ENCODE data around the gene YES1.

YES1 gene

GRCh38 chr18:825891-826585 is 14.0 kb upstream of the YES1 start:
- ChIA-PET POLR2A (no interaction called here), CTCF (interaction anchor here (1.0 to 3.9 kb wide), 6 partner anchors 9 to 202 kb away, joined by 4 to 18 read pairs (median 6); no protein-coding TSS in a partner anchor)
- no peaks in the 10 kb centered on the region for H3K36me3 ChIP-seq (ENCODE audit: control insufficient read depth in 4 of 4, insufficient read depth in 4 of 4, low read length in 3 of 4)
- 100% methylated on average over 1 of the region's 6 CpGs for WGBS (ENCODE audit: insufficient coverage)
- no peak for DNase-seq
- H3K27ac ChIP-seq (ENCODE audit: insufficient read depth in 1 of 2, low read depth in 1 of 2, low read length in 2 of 2, poor library complexity in 1 of 2, severe bottlenecking in 2 of 2) = no peak overlapping the region
- no peaks in the 10 kb centered on the region for H3K9me3 ChIP-seq (ENCODE audit: control extremely low read depth in 1 of 5, control insufficient read depth in 4 of 5, insufficient read depth in 2 of 5, low read depth in 1 of 5, low read length in 4 of 5)
- no peaks in the 10 kb centered on the region for H3K27me3 ChIP-seq (replicated peaks in 2 of 5; ENCODE audit: control insufficient read depth in 4 of 5, insufficient read depth in 5 of 5, low read length in 4 of 5)
- no peak overlapping the region for H3K4me3 ChIP-seq (ENCODE audit: control insufficient read depth in 1 of 7, extremely low read depth in 1 of 7, insufficient read depth in 4 of 7, low read depth in 2 of 7, low read length in 6 of 7)
- peaks cover 8 to 17% (median 13%) of the 10 kb centered on the region in 4 experiments for H3K4me1 ChIP-seq (ENCODE audit: control extremely low read depth in 1 of 4, control insufficient read depth in 4 of 4, insufficient read depth in 4 of 4, low read length in 3 of 4)

- H3K27ac ChIP-seq (ENCODE audit: insufficient read depth in 1 of 2, low read depth in 1 of 2, low read length in 2 of 2, poor library complexity in 1 of 2, severe bottlenecking in 2 of 2) = no peak overlapping the region
- ChIA-PET POLR2A (no interaction called here), CTCF (interaction anchor here (0.7 to 3.9 kb wide), 3 partner anchors 10 to 196 kb away, joined by 3 to 18 read pairs (median 9); no protein-coding TSS in a partner anchor)
- H3K4me3 ChIP-seq (ENCODE audit: control insufficient read depth in 1 of 7, extremely low read depth in 1 of 7, insufficient read depth in 4 of 7, low read depth in 2 of 7, low read length in 6 of 7) = no peak overlapping the region
- H3K9me3 ChIP-seq (ENCODE audit: control extremely low read depth in 1 of 5, control insufficient read depth in 4 of 5, insufficient read depth in 2 of 5, low read depth in 1 of 5, low read length in 4 of 5) = no peaks in the 10 kb centered on the region
- WGBS (ENCODE audit: insufficient coverage) = 91% methylated on average over 2 of the region's 2 CpGs
- no peaks in the 10 kb centered on the region for H3K36me3 ChIP-seq (ENCODE audit: control insufficient read depth in 4 of 4, insufficient read depth in 4 of 4, low read length in 3 of 4)
- H3K27me3 ChIP-seq (replicated peaks in 2 of 5; ENCODE audit: control insufficient read depth in 4 of 5, insufficient read depth in 5 of 5, low read length in 4 of 5) = no peaks in the 10 kb centered on the region
- DNase-seq = no peak
- peaks cover 0 to 9% (median 3%) of the 10 kb centered on the region in 4 experiments for H3K4me1 ChIP-seq (ENCODE audit: control extremely low read depth in 1 of 4, control insufficient read depth in 4 of 4, insufficient read depth in 4 of 4, low read length in 3 of 4)
Observed at GRCh38 chr18:824179-824578, 12.1 kb upstream of the YES1 start.

- no peaks in the 10 kb centered on the region for H3K27me3 ChIP-seq (replicated peaks in 2 of 5; ENCODE audit: control insufficient read depth in 4 of 5, insufficient read depth in 5 of 5, low read length in 4 of 5)
Observed at GRCh38 chr18:820591-821165, 8.6 kb upstream of the YES1 start.

GRCh38 chr18:816869-817268 is 4.8 kb upstream of the YES1 start:
- WGBS (ENCODE audit: insufficient coverage) = no CpG with 5 or more reads among the region's 2 CpGs
- ChIA-PET POLR2A (interaction anchor here (0.8 kb wide), 1 partner anchor 13 kb away, joined by 3 read pairs; no protein-coding TSS in a partner anchor), CTCF (interaction anchor here (1.1 to 2.7 kb wide), 6 partner anchors 9 to 193 kb away, joined by 3 to 21 read pairs (median 4); no protein-coding TSS in a partner anchor)
- Histone ChIP-seq H3K4me1 (ENCODE audit: control extremely low read depth in 1 of 4, control insufficient read depth in 4 of 4, insufficient read depth in 4 of 4, low read length in 3 of 4) (peaks cover 14 to 48% (median 23%) of the 10 kb centered on the region in 4 experiments), H3K4me3 (ENCODE audit: control insufficient read depth in 1 of 7, extremely low read depth in 1 of 7, insufficient read depth in 4 of 7, low read depth in 2 of 7, low read length in 6 of 7) (no peak overlapping the region), H3K27ac (ENCODE audit: insufficient read depth in 1 of 2, low read depth in 1 of 2, low read length in 2 of 2, poor library complexity in 1 of 2, severe bottlenecking in 2 of 2) (no peak overlapping the region), H3K36me3 (ENCODE audit: control insufficient read depth in 4 of 4, insufficient read depth in 4 of 4, low read length in 3 of 4) (no peaks in the 10 kb centered on the region), H3K9me3 (ENCODE audit: control extremely low read depth in 1 of 5, control insufficient read depth in 4 of 5, insufficient read depth in 2 of 5, low read depth in 1 of 5, low read length in 4 of 5) (no peaks in the 10 kb centered on the region), H3K27me3 (replicated peaks in 2 of 5; ENCODE audit: control insufficient read depth in 4 of 5, insufficient read depth in 5 of 5, low read length in 4 of 5) (no peaks in the 10 kb centered on the region)
- DNase-seq = no peak

More at GRCh38 chr18:820591-821165, 8.6 kb upstream of the YES1 start:
- no peak overlapping the region for H3K27ac ChIP-seq (ENCODE audit: insufficient read depth in 1 of 2, low read depth in 1 of 2, low read length in 2 of 2, poor library complexity in 1 of 2, severe bottlenecking in 2 of 2)
- WGBS (ENCODE audit: insufficient coverage) = 17% methylated on average over 2 of the region's 4 CpGs
- no peaks in the 10 kb centered on the region for H3K9me3 ChIP-seq (ENCODE audit: control extremely low read depth in 1 of 5, control insufficient read depth in 4 of 5, insufficient read depth in 2 of 5, low read depth in 1 of 5, low read length in 4 of 5)
- no peak for DNase-seq
- no peak overlapping the region for H3K4me3 ChIP-seq (ENCODE audit: control insufficient read depth in 1 of 7, extremely low read depth in 1 of 7, insufficient read depth in 4 of 7, low read depth in 2 of 7, low read length in 6 of 7)
- no peaks in the 10 kb centered on the region for H3K36me3 ChIP-seq (ENCODE audit: control insufficient read depth in 4 of 4, insufficient read depth in 4 of 4, low read length in 3 of 4)
- ChIA-PET CTCF (interaction anchor here (0.6 to 2.8 kb wide), 9 partner anchors 9 to 92 kb away, joined by 3 to 17 read pairs (median 3); no protein-coding TSS in a partner anchor), POLR2A (no interaction called here)
- H3K4me1 ChIP-seq (ENCODE audit: control extremely low read depth in 1 of 4, control insufficient read depth in 4 of 4, insufficient read depth in 4 of 4, low read length in 3 of 4) = peaks cover 0 to 21% (median 4%) of the 10 kb centered on the region in 4 experiments

- 97% methylated on average over 3 of the region's 4 CpGs for WGBS (ENCODE audit: insufficient coverage)
- Histone ChIP-seq H3K4me1 (ENCODE audit: control extremely low read depth in 1 of 4, control insufficient read depth in 4 of 4, insufficient read depth in 4 of 4, low read length in 3 of 4) (peaks cover 15 to 48% (median 23%) of the 10 kb centered on the region in 4 experiments), H3K36me3 (ENCODE audit: control insufficient read depth in 4 of 4, insufficient read depth in 4 of 4, low read length in 3 of 4) (no peaks in the 10 kb centered on the region), H3K4me3 (ENCODE audit: control insufficient read depth in 1 of 7, extremely low read depth in 1 of 7, insufficient read depth in 4 of 7, low read depth in 2 of 7, low read length in 6 of 7) (no peak overlapping the region), H3K27ac (ENCODE audit: insufficient read depth in 1 of 2, low read depth in 1 of 2, low read length in 2 of 2, poor library complexity in 1 of 2, severe bottlenecking in 2 of 2) (no peak overlapping the region), H3K9me3 (ENCODE audit: control extremely low read depth in 1 of 5, control insufficient read depth in 4 of 5, insufficient read depth in 2 of 5, low read depth in 1 of 5, low read length in 4 of 5) (no peaks in the 10 kb centered on the region), H3K27me3 (replicated peaks in 2 of 5; ENCODE audit: control insufficient read depth in 4 of 5, insufficient read depth in 5 of 5, low read length in 4 of 5) (no peaks in the 10 kb centered on the region)
- no peak for DNase-seq
- POLR2A ChIA-PET = interaction anchor here (0.8 kb wide), 1 partner anchor 14 kb away, joined by 3 read pairs; no protein-coding TSS in a partner anchor
- CTCF ChIA-PET = interaction anchor here (1.3 to 7.2 kb wide), 6 partner anchors 10 to 77 kb away, joined by 3 to 55 read pairs (median 5); no protein-coding TSS in a partner anchor
Observed at GRCh38 chr18:816088-816653, 4.1 kb upstream of the YES1 start.

GRCh38 chr18:815353-815752 is 3.3 kb upstream of the YES1 start:
- Histone ChIP-seq H3K27ac (ENCODE audit: insufficient read depth in 1 of 2, low read depth in 1 of 2, low read length in 2 of 2, poor library complexity in 1 of 2, severe bottlenecking in 2 of 2) (no peak overlapping the region), H3K27me3 (replicated peaks in 2 of 5; ENCODE audit: control insufficient read depth in 4 of 5, insufficient read depth in 5 of 5, low read length in 4 of 5) (no peaks in the 10 kb centered on the region), H3K4me1 (ENCODE audit: control extremely low read depth in 1 of 4, control insufficient read depth in 4 of 4, insufficient read depth in 4 of 4, low read length in 3 of 4) (peaks cover 15 to 50% (median 25%) of the 10 kb centered on the region in 4 experiments), H3K36me3 (ENCODE audit: control insufficient read depth in 4 of 4, insufficient read depth in 4 of 4, low read length in 3 of 4) (no peaks in the 10 kb centered on the region), H3K4me3 (ENCODE audit: control insufficient read depth in 1 of 7, extremely low read depth in 1 of 7, insufficient read depth in 4 of 7, low read depth in 2 of 7, low read length in 6 of 7) (no peak overlapping the region), H3K9me3 (ENCODE audit: control extremely low read depth in 1 of 5, control insufficient read depth in 4 of 5, insufficient read depth in 2 of 5, low read depth in 1 of 5, low read length in 4 of 5) (no peaks in the 10 kb centered on the region)
- ChIA-PET POLR2A (no interaction called here), CTCF (interaction anchor here (1.0 to 7.2 kb wide), 5 partner anchors 9 to 74 kb away, joined by 3 to 55 read pairs (median 9); no protein-coding TSS in a partner anchor)
- WGBS (ENCODE audit: insufficient coverage) = no CpG with 5 or more reads among the region's 3 CpGs
- no peak for DNase-seq
